ENCODE measurements around the gene HOMER1. TPM values are rescaled to one million over a fixed set of nuclear protein-coding genes. Genes with fewer than 3 reads are reported as not detected.

HOMER1 gene
- total and polyA plus RNA-seq, 10 of the 15 experiments (the other 5 are each of a cell fraction or from before 2014, with no cell fraction given) = 0.96 to 22.0 (median 7.5) TPM

- intact Hi-C loops (cut with micrococcal nuclease; ENCODE audit: unreplicated experiment) (no loop called here), in situ Hi-C loops (cut with MboI) (no loop called here)
- Histone ChIP-seq H3K9me3 (replicated peaks; ENCODE audit: control insufficient read depth, insufficient read depth, low read length) (no peaks in the 10 kb centered on the region), H3K79me2 (ENCODE audit: control insufficient read depth, insufficient read depth, low read length) (no peaks in the 10 kb centered on the region), H3K4me3 (no peak overlapping the region), H3K36me3 (ENCODE audit: control insufficient read depth in 2 of 2, insufficient read depth in 2 of 2, low read length in 1 of 2) (no peaks in the 10 kb centered on the region), H2AFZ (ENCODE audit: control insufficient read depth, low read depth, low read length) (no peak overlapping the region), H3K27ac (ENCODE audit: control insufficient read depth, insufficient read depth) (no peak overlapping the region), H3K4me2 (ENCODE audit: control insufficient read depth, insufficient read depth) (no peak overlapping the region), H3K9ac (ENCODE audit: control insufficient read depth, insufficient read depth, low read length) (no peak overlapping the region), H3K27me3 (replicated peaks in 1 of 2; ENCODE audit: control insufficient read depth in 2 of 2, insufficient read depth in 2 of 2, low read length in 1 of 2) (no peaks in the 10 kb centered on the region; a peak in 2 of 4 replicates), H3K4me1 (ENCODE audit: control insufficient read depth, insufficient read depth, low read length) (no peaks in the 10 kb centered on the region), H4K20me1 (ENCODE audit: control insufficient read depth, insufficient read depth) (no peaks in the 10 kb centered on the region)
- TF ChIP-seq, protein P1, sequence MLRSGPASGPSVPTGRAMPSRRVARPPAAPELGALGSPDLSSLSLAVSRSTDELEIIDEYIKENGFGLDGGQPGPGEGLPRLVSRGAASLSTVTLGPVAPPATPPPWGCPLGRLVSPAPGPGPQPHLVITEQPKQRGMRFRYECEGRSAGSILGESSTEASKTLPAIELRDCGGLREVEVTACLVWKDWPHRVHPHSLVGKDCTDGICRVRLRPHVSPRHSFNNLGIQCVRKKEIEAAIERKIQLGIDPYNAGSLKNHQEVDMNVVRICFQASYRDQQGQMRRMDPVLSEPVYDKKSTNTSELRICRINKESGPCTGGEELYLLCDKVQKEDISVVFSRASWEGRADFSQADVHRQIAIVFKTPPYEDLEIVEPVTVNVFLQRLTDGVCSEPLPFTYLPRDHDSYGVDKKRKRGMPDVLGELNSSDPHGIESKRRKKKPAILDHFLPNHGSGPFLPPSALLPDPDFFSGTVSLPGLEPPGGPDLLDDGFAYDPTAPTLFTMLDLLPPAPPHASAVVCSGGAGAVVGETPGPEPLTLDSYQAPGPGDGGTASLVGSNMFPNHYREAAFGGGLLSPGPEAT (IDR thresholded peaks at IDR 0.05; ENCODE audit: low read depth) = no peak
- no peak for TF ChIP-seq ESRRA (IDR thresholded peaks at IDR 0.05; ENCODE audit: low read length)
- TF ChIP-seq EZH2 (IDR thresholded peaks at IDR 0.05; ENCODE audit: borderline replicate concordance, control insufficient read depth, low read depth, low read length) = no peak
- TF ChIP-seq, protein P2, sequence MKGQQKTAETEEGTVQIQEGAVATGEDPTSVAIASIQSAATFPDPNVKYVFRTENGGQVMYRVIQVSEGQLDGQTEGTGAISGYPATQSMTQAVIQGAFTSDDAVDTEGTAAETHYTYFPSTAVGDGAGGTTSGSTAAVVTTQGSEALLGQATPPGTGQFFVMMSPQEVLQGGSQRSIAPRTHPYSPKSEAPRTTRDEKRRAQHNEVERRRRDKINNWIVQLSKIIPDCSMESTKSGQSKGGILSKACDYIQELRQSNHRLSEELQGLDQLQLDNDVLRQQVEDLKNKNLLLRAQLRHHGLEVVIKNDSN (IDR thresholded peaks at IDR 0.05; ENCODE audit: borderline replicate concordance, extremely low read length, insufficient read depth, low read depth, low read length) = no peak
- no peak for TF ChIP-seq SRF (IDR thresholded peaks at IDR 0.05; ENCODE audit: low read depth in 2 of 2, low read length in 2 of 2)
- TF ChIP-seq RELA (IDR thresholded peaks at IDR 0.05; ENCODE audit: borderline replicate concordance, partially characterized antibody) = no peak
- TF ChIP-seq ZNF24 (IDR thresholded peaks at IDR 0.05) = no peak
- TF ChIP-seq PAX8 (IDR thresholded peaks at IDR 0.05) = no peak
- TF ChIP-seq CHD4 (IDR thresholded peaks at IDR 0.05) = no peak
- CTCF ChIA-PET = interaction anchor here (0.6 to 0.9 kb wide), 2 partner anchors 10 to 150 kb away, joined by 3 read pairs; no protein-coding TSS in a partner anchor
- BruUV-seq (replicated peaks) = no TSS peak
- SMC1A ChIA-PET (ENCODE audit: uncharacterized antibody, unreplicated experiment) = no interaction called here
- 65% methylated on average over 6 of the region's 6 CpGs for WGBS (ENCODE audit: insufficient coverage, insufficient replicate concordance, low lambda C conversion rate, missing lambda C conversion rate)
- RAD21 ChIA-PET (ENCODE audit: unreplicated experiment) = no interaction called here
- DNase-seq (ENCODE audit: low read depth, low spot score) (no peak), ATAC-seq (no peak), FAIRE-seq (no peak)
- POLR2A ChIA-PET = no interaction called here
Observed at GRCh38 chr5:79346420-79346824, 167.5 kb downstream of the HOMER1 start.

Data from GM12878 (cell line).